Activated CD8-positive, alpha-beta memory T cell treated with anti-CD3 and anti-CD28 coated beads for 1 hour (primary cell): ENCODE data around the gene SLC39A11.
"Not testable (repeated sequence)": the region's sequence is repeated elsewhere in the genome, so short reads cannot be mapped to it uniquely, and the experiment has no call there.

ENCODE experiments used
- DNase-seq, 2 donors: peaks; one replicate each; pipeline ENCODE4 v3.0.0-alpha.2; 2020; ENCODE audit warnings: low read depth in 1 of 2; ENCODE audit errors: extremely low read depth in 1 of 2

SLC39A11 gene

DNA sequence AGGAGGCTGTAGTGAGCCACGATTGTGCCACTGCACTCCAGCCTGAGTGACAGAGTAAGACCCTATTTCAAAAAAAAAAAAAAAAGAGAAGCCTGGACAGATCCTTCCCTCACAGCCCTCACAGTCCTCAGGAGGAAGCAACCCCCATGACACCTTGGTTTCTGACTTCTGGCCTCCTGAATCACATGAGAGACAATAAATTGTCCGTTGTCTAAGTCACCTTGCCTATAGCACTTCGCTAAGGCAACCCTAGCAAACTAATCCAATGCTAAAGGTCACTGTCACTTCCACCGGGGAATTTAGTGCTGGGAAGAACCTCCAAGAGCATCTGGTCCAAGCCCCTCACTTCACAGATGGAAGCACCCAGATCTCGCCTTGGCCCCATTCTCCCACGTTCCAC is 18.9 kb upstream of the SLC39A11 start:
- no peak for DNase-seq

- no peak for DNase-seq
Observed at GRCh38 chr17:73107191-73107590, 14.7 kb upstream of the SLC39A11 start.

GRCh38 chr17:73105431-73105830 is 12.9 kb upstream of the SLC39A11 start:
- no peak for DNase-seq

GRCh38 chr17:73104450-73104849 is 12.0 kb upstream of the SLC39A11 start:
- no peak for DNase-seq

DNA sequence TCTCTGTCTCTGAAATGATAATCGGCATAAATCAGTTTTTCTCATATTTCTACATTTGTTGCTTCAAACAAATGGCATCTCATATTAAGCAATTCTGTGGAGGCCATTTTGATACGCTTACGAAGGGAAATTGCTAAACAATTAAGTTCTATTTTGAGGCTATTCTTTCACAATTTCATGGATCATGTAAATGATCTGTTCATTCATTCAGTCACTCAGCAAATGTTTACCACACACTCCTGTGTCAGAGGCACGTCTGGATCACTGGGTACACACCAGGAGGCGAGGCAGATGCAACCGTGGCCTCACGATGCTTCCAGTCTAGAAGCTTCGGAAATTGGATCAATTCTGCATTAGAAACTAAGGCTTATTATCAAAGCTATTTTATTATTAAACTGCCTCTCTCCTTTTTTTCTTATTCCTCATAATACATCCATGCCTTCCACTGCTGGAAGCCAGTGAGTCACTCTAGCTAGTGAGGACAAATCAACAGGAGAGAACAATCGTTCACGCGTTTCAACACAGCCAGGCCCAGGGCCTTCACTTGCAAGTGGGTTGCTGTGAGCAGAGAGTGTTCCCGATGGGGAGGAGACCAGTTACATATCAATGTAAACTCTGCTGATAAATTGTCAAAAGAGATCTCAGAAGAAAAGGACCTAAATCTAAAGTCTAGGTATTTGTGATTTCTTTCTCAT is 11.3 kb upstream of the SLC39A11 start:
- DNase-seq: no peak

DNA sequence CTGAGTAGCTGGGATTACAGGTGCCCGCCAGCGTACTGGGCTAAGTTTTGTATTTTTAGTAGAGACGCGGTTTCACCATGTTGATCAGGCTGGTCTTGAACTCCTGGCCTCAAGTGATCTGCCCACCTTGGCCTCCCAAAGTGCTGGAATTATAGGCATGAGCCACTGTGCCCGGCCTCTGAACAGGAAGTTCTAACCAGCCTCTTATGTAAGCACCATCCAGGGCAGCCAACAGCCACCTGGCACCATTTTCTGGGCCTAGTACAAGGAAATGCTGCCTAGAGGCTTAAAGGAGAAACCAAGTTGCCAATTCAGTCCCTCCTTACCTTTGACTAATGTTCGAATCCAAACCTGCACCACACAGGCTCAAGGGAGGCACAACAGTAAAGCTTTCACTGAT is 8.5 kb upstream of the SLC39A11 start:
- DNase-seq: no peak

DNA sequence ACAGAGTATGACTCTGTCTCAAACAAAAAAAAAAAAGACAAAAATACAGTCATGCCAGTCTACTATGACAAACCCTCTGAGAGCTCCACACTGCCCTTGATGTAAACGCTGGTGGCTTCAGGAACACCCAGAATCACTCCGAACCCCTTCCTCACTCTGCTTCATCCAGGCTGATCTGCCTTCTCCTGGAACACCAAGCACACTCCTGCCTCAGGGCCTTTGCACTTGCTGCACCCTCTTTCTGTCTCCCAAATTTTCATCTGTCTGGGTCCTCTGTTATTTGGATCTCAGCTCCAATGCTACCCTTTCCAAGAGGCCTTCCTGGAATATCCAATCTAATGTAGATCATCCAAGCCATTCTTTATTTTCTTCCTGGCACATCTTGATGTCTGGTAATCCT is 7.9 kb upstream of the SLC39A11 start:
- no peak for DNase-seq

GRCh38 chr17:73099511-73099910 is 7.0 kb upstream of the SLC39A11 start:
- no peak for DNase-seq

GRCh38 chr17:73098919-73099318 is 6.4 kb upstream of the SLC39A11 start:
- DNase-seq: no peak

- not testable (repeated sequence) for DNase-seq
Observed at GRCh38 chr17:73097973-73098765, 5.7 kb upstream of the SLC39A11 start.

- DNase-seq: no peak
Observed at GRCh38 chr17:73096866-73097265, 4.4 kb upstream of the SLC39A11 start.

DNA sequence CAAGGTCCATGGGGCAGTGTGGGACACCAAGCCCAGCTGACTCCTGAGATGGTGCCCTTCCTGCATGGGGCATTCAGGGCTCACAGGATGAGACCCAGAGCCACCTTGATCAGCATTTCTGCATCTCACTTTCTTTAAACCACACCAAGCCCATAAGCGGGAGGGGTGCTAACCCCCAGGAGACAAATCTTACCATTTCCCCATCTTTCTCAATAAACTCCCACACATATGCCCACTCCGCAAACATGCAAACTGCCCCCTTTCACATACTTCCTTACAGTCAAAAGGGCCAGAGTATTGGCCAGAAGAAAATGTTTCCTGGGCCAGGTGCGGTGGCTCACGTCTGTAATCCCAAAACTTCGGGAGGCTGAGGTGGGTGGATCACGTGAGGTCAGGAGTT is 3.7 kb upstream of the SLC39A11 start:
- no peak for DNase-seq

DNA sequence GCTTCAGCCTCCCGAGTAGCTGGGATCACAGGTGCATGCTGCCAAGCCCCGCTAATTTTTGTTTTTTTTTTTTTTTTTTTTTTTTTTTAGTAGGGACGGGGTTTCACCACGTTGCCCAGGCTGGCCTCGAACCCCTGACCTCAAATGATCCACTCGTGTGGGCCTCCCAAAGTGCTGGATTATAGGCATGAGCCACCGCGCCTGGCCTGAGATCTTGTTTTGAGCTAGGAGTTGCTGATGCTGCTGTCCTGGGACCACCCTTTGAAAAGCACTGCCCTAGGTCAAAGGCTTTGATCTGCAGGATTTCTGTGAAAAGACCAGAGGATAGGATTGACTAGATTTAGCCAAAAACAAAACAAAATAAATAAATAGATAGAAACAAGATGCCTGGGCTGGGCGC is 798 bp upstream of the SLC39A11 start:
- no peak for DNase-seq

DNA sequence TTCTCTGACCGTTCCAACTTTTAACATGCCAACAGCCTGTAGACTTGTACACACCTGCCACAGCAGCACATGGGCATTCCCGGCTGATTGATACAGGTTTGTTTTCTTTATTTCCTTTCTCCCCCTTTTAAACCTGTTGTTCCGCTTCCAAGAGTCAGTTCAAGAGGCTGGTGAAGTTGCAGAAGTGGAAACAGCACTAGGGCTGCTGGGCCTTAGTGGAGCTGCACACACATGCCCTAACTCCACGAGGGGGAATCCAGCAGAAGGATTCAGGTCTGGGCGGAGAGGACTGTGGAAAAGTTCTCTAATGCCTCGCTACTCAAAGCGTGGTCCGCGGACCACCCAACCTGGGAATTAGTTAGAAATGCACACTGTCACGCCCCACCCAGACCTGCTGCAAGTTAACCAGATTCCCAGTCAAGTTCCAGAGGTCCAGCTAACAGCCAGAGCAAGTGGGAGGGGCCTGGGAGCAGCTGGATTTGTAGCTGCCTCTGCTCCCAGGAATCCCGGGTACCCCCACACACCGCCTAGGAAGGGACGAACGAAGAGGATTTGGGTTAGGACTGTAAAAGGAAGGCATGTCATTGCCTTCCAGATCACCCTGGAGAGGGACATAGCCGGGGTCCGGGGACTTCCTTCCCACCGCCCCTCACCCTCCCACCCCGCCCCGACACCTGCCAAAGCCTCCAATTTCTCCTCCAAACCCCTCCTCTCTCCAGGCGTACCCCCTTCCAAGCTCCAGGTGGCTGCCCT is 542 bp downstream of the SLC39A11 start:
- DNase-seq: no peak

DNA sequence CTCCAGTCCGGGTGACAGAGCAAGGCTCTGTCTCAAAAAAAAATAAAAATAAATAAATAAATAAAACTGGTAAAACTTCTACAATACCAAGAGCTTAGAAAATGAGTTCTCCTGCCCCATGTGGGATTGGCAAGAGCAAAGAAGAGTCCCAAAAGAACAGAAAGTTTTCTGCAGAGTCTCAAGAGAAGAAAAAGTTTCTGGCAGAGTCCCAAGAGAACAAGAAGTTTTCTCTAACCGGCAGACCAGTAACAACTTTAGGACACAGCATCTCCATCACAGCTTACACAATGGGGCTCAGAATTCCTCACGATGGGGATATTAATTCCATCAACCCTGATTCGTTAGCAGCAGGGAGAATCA is 1.1 kb downstream of the SLC39A11 start:
- DNase-seq: no peak

DNA sequence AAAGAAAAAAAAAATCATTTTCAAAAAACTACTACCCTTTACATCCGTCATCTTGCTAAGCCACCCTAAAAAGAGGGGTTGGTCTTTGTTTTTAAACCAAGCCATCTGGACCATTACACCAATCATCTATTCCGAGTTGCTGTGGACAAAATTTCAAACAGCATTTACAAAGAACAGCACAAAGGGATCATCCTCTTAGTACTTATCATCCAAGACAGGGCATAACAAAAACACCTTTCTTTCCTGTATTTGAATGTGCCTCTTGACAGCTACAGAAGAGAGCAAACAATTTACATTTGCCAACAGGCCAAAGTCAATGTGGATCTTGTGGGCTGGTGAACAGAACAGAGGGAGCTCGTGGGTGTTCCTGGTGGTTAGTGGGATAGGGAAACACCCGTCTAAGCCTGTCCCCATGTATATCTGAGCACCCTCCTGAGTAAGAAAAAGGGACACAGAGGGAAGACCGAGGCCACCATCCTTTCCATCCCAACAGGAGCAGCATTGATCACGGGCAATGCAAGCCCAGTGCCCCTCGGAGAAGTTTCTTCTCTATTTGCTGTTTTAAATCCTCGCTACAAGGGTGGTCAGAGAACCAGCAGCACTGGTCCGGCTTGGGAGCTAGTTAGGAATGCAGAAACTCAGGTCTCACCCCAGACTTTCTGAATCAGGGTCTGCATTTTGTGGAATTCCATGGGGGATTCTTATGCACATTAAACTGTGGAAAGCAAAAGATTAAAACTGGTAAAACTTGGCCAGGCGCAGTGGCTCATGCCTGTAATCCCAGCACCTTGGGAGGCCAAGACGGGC is 1.9 kb downstream of the SLC39A11 start:
- no peak for DNase-seq

DNA sequence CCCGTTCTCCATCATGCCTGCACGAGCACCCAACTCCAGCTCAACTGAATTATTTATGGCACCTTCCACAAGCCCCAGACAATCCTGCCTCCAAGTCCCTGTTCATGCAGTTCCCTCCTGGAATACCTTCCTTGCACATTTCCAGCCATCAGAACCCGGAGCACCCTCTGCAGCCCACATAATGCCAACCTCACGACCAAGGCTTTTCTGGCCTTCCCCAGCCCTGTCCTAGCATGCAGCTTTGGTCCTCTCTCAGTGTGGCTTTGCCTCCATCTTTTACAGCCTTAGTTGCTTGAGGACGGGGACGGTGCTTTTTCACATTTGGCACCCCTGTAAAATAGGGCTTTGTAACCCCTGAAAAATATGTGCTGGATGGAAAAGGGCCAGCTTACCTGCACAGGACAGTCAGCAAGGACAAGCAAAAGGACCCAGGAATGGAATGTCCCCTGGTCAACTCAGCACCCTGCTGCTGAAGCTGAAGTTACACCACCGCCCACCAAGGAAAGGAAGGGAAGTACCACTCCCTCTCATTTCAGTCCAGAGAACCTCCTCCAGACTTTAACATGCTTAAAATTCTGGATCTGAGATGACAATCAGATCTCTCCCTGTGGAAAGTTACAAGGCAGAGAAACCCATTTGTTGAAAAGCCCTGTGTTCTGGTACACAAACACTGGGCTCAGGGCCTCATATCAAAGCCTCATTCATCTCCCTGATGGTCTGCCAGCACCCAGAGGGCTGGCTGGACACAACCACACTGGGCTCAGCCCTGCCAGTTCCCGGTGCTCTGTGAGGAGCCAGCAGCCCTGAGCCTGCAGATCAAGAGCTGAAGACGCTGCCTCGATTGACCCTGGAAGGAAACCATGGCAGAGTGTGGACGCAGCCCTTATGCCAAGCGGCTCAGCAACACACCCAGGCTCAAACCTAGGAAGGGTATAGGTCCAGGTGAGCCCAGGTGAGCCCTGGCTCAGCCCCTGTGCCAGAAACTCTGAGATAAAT is 2.9 kb downstream of the SLC39A11 start:
- DNase-seq: no peak

DNA sequence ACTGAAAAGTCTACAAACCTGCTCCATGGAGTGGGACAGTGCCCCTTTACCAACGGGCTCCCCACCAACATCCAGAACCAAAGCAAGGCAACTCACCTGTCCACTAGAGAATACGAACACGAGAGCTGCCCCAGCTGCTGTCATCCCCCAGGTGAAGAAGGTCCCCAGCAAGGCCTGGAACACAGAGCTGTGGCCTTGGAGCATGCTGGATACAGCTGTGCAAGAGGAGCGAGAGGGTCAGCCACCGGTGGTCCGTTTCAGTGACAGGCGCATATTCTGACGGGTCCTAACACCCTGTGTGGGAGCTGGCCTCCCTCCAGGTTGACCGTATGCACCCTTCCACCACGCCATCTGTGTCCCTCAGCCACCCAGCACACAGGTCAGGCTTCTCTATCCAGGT is 3.9 kb downstream of the SLC39A11 start:
- DNase-seq: no peak

- no peak for DNase-seq
Observed at GRCh38 chr17:73083432-73083831, 9.1 kb downstream of the SLC39A11 start.

DNA sequence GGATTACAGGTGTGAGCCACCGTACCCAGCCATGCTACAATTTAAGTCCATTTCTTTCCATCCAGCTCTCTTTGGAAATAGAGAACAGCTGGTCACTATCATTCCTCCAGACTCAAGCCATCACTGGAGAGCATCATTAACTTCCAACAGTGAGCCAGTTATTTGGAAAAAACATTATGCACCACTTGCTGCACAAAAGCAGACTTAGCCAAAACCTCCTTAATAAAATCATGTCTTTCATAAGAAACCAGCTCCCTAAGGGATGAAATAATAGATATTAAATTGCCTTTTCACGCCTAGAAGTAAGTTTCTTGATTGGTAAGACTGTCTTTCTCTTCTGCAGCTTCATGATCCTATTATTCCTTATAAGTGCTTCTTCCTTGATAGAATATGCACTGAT is 17.9 kb downstream of the SLC39A11 start:
- no peak for DNase-seq
